Choroid plexus epithelial cell (primary cell): ENCODE results near the gene ADAMTS4.

Experiments used
- DNase-seq: peaks from one replicate; pipeline ENCODE4 v3.0.0-alpha.2; 2010; ENCODE audit warnings: low read depth
- H3K4me3 ChIP-seq: 2 replicates; pipeline ENCODE4 v1.5.1; 2011; ENCODE audit warnings: low read depth, mild to moderate bottlenecking, control low read depth, low read length, moderate library complexity
- TF ChIP-seq, protein P1 (sequence below): conservative IDR thresholded peaks from 2 replicates; pipeline ENCODE4 v1.5.1; 2011; ENCODE audit warnings: low read depth, mild to moderate bottlenecking, control low read depth, inconsistent platforms, low read length, moderate library complexity

Gene ADAMTS4

DNA sequence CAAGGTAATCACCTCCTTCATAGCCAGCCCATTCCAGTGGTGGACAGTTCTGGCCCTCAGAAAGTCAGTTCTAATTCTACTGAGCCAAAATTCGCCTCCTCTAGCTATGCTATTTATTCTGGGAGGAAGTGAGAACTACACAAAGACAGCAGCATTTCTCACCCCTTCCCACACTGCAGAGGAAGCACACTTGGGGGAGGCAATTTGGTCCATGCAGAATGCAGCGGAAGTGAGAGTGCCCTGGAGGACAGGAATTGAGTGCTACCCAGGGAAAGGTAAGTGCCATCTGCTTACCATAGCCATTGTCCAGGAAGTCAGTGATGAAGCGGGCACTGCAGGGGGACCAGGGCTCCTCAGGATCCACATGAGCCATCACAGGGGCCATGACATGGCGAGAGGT, 3.7 kb downstream of the ADAMTS4 start:
- no peak overlapping the region for H3K4me3 ChIP-seq
- TF ChIP-seq, protein P1, sequence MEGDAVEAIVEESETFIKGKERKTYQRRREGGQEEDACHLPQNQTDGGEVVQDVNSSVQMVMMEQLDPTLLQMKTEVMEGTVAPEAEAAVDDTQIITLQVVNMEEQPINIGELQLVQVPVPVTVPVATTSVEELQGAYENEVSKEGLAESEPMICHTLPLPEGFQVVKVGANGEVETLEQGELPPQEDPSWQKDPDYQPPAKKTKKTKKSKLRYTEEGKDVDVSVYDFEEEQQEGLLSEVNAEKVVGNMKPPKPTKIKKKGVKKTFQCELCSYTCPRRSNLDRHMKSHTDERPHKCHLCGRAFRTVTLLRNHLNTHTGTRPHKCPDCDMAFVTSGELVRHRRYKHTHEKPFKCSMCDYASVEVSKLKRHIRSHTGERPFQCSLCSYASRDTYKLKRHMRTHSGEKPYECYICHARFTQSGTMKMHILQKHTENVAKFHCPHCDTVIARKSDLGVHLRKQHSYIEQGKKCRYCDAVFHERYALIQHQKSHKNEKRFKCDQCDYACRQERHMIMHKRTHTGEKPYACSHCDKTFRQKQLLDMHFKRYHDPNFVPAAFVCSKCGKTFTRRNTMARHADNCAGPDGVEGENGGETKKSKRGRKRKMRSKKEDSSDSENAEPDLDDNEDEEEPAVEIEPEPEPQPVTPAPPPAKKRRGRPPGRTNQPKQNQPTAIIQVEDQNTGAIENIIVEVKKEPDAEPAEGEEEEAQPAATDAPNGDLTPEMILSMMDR = no peak
- DNase-seq = no peak

DNA sequence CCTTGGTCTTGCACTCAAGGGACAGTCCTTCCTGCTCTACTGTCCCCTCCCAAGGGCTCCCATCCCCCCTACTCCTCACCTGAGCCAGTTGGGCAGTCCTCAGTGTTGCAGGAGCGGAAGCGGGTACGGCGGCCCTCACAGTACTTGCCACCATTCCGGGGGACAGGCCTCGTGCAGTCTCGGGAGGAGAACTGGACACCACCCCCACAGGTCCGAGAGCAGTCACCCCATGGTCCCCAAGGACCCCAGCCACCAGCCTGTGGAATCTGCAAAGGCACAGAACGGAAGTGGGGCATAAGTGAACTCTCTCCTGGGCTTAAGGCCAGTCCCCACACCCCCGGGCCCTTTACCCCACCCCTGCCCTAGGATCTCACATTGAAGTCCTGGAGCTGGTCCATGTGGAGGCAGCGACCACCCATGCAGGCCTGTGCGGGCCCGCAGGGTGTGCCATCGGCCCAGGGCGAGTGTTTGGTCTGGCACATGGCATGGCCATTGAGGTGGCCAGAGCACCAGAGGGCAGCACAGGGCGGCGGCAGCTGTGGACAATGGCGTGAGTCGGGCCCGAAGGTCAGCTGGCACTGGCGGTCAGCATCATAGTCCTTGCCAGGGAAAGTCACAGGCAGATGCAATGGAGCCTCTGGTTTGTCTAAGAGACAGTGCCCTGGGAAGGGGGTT, 5.2 kb downstream of the ADAMTS4 start:
- TF ChIP-seq, protein P1 = no peak
- H3K4me3 ChIP-seq = no peak overlapping the region
- DNase-seq = no peak

DNA sequence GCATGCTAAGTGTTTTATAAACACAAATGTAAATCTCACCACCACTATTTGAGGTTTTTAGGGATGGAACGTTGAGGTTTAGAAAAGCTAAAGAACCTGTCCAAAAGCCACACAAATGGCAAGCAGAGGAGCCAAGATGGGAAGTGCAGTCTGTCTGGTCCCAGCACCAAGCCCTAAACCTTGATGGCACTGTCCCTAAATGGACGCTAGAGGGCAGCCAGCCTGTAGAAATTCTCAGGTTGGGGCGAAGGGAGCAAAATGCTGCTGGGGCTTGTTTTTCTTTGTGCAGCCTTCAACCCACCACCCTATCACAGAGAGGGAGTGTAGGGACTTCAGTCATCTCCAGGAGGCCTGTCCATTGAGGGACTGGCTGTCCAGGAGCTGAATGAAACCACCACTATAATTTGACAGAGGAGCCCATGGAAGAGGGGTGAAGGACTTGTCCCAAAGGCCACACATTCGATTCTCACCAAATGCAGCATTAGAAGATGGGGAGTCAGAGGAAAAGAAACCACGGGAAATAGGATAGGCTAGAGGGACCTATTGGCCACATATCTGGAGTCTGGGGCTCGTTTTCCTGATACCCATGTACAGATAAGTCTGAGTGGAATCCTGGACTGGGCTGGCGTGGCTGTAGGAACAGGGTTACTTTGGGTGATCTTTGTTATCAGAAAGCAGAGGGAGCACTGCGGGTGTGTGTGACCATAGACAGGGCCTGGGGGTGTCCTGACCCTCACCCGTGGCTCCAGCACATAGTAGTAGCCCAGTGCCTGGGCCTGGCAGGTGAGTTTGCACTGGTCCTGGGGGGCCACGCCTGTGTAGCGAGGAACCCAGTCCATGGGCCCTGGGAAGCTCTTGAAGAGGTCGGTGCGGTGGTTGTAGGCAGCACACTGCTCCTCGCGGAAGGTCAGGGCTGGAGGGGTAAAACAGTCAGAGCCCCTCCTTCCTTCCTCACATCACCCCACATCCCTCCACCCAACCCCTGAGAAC, 6.1 kb downstream of the ADAMTS4 start:
- no peak overlapping the region for H3K4me3 ChIP-seq
- DNase-seq = peak; percentile 86
- TF ChIP-seq, protein P1 = peak; percentile 95

GRCh38 chr1:161191971-161192370, 6.9 kb downstream of the ADAMTS4 start:
- DNase-seq = no peak
- TF ChIP-seq, protein P1 = no peak
- H3K4me3 ChIP-seq = no peak overlapping the region

DNA sequence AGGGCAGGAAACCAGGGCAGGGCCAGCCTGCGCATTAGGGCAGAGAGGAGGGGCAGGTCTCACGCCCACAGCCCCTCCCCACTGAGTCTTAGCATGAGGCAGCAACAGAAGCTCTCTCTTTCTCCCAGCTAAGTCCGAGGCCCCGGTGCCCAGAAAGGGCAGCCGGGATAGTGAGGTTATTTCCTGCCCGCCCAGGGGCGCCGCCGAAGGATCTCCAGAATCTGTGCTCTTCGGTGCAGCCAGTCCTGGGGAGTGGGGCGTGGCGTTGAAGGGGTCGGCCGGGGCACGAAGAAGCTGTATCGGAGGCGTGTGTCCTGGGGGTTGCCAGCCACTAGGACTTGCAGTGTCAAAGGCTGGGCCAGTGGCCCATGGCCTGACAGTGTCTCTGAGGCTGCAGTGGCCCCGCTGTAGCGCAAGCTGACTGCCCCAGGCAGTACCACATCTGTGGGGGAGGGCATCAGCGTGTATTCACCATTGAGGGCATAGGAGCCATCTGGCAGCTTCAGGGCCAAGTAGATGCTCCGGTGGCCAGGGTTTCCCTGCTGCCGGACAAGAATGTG, 7.8 kb downstream of the ADAMTS4 start:
- H3K4me3 ChIP-seq = no peak overlapping the region
- TF ChIP-seq, protein P1 = no peak
- DNase-seq = no peak

GRCh38 chr1:161189036-161189435, 9.8 kb downstream of the ADAMTS4 start:
- DNase-seq = peak; percentile 23
- no peak overlapping the region for H3K4me3 ChIP-seq
- TF ChIP-seq, protein P1 = no peak
